Fibroblast of skin of right quadriceps (primary cell): ENCODE data around the gene ACTN4.
A peak's percentile ranks its signal among the peaks of the same experiment; 100 is the strongest.
"Not testable (repeated sequence)": the region's sequence is repeated elsewhere in the genome, so short reads cannot be mapped to it uniquely, and the experiment has no call there.

Experiments used
- DNase-seq: peaks from one replicate; pipeline ENCODE4 v3.0.0-alpha.2; 2013

ACTN4 gene

GRCh38 chr19:38741670-38742069 lies 94.2 kb downstream of the ACTN4 start:
- DNase-seq = no peak

- no peak for DNase-seq
These were observed 94.8 kb downstream of the ACTN4 start for GRCh38 chr19:38742296-38742695.

GRCh38 chr19:38742906-38743305 lies 95.5 kb downstream of the ACTN4 start:
- no peak for DNase-seq

GRCh38 chr19:38743394-38744297 lies 96.2 kb downstream of the ACTN4 start:
- DNase-seq = no peak

GRCh38 chr19:38744298-38744681 lies 96.8 kb downstream of the ACTN4 start, which contains the start of gene CAPN12:
Gene CAPN12 (minus strand): TSS chr19:38744474. CDS start chr19:38744165, 309 bp downstream.
- DNase-seq = no peak

GRCh38 chr19:38744874-38745273 lies 97.4 kb downstream of the ACTN4 start:
- DNase-seq = no peak

- no peak for DNase-seq
These were observed 97.9 kb downstream of the ACTN4 start for GRCh38 chr19:38745316-38745715.

GRCh38 chr19:38753783-38754182 lies 106.3 kb downstream of the ACTN4 start:
- not testable (repeated sequence) for DNase-seq

GRCh38 chr19:38754196-38754595 lies 106.7 kb downstream of the ACTN4 start:
- not testable (repeated sequence) for DNase-seq

GRCh38 chr19:38759590-38760003 lies 112.1 kb downstream of the ACTN4 start:
- DNase-seq = no peak

- DNase-seq = not testable (repeated sequence)
These were observed 113.5 kb downstream of the ACTN4 start for GRCh38 chr19:38760805-38761517.

- DNase-seq = not testable (repeated sequence)
These were observed 114.5 kb downstream of the ACTN4 start for GRCh38 chr19:38761884-38762389.

- DNase-seq = no peak
These were observed 116.4 kb downstream of the ACTN4 start for GRCh38 chr19:38763795-38764220.

GRCh38 chr19:38765214-38765613 lies 117.8 kb downstream of the ACTN4 start:
- no peak for DNase-seq

- DNase-seq = no peak
These were observed 119.0 kb downstream of the ACTN4 start for GRCh38 chr19:38766276-38767047.

- DNase-seq = peak; percentile 59
These were observed 122.3 kb downstream of the ACTN4 start for GRCh38 chr19:38769635-38770211.

GRCh38 chr19:38770228-38770948 lies 122.9 kb downstream of the ACTN4 start:
- not testable (repeated sequence) for DNase-seq

GRCh38 chr19:38770949-38771275 lies 123.5 kb downstream of the ACTN4 start:
- not testable (repeated sequence) for DNase-seq

GRCh38 chr19:38771569-38771968 lies 124.1 kb downstream of the ACTN4 start:
- not testable (repeated sequence) for DNase-seq

- no peak for DNase-seq
These were observed 126.2 kb downstream of the ACTN4 start, which contains the start of gene LGALS7 for GRCh38 chr19:38773469-38774177. Gene LGALS7 (minus strand): TSS chr19:38773517. CDS start chr19:38773492, 25 bp downstream.
